DMS153 treated with DMSO at 0.1 percent for 48 hours (cell line): ENCODE measurements around the gene SNRPB2.
A peak's percentile ranks its signal among the peaks of the same experiment; 100 is the strongest.

ENCODE experiments used
- DNase-seq: peaks from one replicate; lab custom pipeline; 2025; ENCODE audit not compliant: unreplicated experiment; lab: John Stamatoyannopoulos, UW

SNRPB2 gene

DNA sequence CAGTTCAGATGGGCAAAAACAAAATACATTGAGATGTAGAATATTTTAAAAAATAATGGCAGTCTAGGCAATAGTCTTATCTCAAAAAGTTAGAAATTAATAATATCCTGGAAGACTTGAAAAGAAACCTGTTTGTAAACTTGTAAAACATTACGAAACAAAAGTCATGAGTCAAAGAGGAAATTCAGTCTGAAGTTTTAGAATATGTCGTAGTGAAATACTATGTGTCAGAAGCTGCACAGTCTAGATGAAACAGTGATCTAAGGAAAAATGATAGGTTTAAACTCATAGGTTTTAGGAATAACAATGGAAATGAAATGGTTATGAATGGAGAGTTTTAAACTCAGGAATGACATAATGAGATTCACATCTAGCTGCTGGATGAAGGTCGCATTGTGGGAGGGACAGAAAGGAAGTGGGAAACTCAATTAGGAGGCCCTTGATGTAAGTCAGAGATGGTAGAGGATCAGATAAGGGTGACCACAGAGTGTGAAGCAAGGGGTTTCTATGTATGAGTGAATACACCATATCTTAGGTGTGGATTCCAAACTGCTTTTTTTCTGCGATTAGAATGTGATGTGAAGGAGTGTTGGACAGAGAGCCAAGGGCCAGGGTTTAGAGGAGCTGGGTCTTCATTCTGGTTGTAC lies 2.8 kb downstream of the SNRPB2 start:
- DNase-seq, result no peak

DNA sequence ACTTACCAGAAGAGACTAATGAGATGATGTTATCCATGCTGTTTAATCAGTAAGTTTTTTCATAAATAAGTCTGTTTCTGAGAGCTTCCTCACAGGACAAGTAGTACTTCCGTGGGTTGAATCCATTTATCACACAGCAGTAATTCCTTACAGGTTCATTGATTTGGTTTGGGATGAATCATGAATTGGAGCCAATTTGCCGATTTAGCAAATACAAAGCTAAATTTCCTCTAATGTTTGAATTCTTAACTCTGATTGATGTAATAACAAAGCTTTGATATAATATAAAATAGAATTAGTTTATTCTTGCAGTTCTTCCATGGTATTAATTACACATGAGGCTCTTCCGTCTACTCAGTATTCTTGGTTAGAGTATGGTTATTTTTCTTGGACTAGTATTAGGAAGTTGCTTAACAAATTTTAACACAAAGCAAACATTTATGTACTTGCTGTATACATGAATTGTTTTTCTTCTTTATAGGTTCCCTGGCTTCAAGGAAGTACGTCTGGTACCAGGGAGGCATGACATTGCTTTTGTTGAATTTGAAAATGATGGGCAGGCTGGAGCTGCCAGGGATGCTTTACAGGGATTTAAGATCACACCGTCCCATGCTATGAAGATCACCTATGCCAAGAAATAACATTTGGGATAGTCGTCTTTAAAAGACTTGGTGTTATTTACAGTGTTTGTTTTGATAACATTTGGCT lies 10.7 kb downstream of the SNRPB2 start:
- no peak for DNase-seq

DNA sequence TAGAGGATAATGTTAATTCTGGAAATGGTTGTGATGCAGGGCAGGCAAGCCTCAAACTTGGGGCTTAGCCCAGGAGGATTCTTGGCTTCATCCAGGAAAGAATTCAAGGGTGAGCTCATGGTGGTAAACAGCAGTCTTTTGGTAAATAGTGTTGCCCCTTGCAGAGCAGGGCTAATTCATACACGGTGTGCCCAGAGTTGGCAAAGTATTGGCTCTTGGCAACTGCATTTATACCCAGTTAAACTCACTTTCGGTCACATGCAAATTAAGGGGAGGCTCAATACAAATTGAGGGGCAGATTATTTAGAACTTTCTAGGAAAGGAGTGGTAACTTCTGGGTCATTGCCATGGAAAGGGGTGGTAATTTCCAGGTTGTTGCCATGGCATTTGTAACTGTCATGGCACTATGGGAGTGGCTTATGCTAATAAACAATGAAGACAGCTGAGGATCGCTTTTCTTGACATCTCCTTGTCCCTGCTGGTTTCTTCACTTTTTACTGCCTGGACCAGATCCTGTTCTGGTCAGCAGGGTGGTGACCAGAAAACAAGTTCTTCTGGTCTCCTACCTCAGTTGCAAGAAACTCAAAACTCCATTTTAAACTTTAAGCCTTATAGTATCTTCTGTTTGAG lies 14.5 kb downstream of the SNRPB2 start:
- no peak for DNase-seq

DNA sequence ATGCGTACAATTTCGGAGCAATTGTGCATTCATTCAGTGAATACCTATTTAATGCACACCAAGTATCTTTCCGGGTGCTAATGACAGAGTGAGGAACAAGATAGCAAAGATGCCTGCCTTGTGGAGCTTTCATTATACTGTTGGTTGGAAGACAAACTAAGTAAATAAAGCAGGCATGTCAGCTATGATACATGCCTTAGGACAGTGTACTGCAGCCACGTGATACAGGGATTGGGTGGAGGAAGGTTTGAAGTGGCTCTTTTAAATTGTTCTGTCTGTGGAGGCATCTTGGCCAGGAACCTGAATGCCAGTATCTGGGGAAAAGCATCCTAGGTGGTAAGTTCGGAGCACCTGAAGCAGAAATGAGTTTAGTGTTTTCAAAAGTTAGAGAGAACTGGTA lies 15.4 kb downstream of the SNRPB2 start:
- DNase-seq, result no peak

DNA sequence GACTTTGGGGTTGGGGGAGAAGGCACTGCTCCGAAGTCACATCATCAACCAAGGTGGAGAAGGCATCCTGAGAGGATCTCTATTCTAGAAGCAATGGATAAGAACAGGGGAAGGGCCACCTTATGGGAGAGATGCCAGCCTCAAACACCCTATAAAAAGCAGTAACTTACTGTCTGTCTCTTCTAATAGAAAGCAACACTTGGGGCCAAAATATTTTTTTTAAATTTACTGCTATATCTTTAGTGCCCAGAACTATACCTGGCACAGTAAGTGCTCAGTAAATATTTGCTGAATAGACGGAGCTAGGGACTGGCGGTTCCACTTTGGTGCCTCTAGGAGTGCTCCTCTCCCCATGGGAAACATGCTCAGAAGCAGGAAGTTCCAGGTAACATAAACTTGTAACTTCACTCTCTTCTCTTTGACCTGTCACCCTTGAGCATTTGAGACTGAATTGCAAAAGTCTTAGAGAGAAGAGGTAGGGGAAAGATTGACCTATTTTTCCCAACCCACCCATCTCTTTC lies 17.5 kb downstream of the SNRPB2 start:
- DNase-seq, result no peak

DNA sequence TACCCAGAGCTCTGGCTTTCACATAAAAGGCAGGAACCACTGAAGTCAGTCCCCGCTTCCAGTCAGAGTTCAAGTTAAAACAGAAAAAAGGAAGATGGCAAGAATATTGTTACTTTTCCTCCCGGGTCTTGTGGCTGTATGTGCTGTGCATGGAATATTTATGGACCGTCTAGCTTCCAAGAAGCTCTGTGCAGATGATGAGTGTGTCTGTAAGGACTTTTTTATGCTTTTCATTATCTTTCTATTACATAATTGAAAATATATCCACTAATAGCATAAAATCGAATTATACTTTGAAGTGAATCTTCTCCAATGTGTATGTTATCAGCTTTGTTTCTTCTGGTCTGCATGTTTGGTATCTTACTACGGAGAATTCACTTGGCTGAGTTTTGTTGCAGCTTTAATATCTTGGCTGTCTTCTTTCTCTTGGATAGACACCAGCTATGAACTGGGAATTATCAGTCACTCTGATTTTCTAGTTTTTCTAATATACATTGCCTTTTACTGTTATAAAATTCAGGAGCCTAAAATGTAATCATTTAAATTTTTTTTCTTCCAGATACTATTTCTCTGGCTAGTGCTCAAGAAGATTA lies 18.6 kb downstream of the SNRPB2 start, which contains the start of gene OTOR:
OTOR (plus strand) TSS at position 51 of the 593 bp plus-strand sequence; CDS start at position 95, 44 bp downstream.
- no peak for DNase-seq

DNA sequence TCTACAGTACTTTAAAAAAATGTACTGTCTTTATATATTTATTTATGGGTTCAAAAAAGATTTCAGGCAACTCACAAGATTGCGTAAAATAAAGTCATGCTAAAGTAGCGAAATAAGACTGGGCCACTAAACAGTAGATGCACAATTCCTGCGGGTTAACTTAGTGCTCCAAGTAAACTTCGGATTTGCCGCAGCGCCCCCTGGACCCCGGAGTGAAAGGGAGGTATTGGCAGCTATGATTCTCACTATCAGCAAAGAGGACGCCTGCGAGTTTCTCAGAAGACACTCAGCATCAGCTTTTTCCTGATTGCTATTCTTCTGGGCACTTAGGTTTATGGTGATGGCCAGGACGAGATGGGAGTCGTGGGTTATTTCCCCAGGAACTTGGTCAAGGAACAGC lies 19.7 kb downstream of the SNRPB2 start:
- no peak for DNase-seq

DNA sequence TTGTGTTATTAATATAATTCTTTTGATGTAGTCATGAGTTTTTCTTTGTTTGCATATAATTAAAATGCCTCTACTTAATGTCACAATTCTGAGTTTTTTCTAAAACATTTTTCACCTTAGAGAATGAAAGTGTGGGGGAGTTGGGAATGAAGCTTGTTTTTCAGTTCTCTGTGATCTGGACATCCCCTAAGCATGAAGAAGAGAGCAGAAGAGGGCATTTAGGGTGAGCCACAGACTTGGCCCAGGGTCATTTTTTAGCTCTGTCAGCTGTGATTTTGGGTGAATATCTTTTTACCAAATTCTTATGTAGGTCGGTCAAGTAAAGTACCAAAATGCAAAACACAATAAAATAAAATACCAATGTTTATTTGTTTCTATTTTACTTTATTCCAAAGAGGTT lies 22.3 kb downstream of the SNRPB2 start:
- no peak for DNase-seq

DNA sequence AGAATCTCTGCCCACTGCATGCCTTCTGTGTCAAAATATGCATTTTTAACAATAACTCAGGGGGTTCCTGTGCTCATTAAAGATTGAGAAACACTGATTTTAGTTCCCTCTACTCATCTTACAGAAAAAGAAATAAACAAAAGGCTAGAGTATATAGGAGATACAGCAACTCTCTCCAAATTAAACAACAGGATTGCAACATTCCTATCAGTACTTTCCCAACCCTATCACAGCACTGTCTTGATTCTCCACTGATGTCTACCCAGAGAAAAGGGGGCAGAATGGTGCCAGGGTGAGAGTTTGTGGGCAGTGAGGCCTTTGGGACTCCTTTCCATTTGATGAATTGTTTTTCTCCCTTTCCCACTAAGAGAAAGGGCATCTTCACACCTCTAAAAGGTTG lies 23.1 kb downstream of the SNRPB2 start:
- no peak for DNase-seq

DNA sequence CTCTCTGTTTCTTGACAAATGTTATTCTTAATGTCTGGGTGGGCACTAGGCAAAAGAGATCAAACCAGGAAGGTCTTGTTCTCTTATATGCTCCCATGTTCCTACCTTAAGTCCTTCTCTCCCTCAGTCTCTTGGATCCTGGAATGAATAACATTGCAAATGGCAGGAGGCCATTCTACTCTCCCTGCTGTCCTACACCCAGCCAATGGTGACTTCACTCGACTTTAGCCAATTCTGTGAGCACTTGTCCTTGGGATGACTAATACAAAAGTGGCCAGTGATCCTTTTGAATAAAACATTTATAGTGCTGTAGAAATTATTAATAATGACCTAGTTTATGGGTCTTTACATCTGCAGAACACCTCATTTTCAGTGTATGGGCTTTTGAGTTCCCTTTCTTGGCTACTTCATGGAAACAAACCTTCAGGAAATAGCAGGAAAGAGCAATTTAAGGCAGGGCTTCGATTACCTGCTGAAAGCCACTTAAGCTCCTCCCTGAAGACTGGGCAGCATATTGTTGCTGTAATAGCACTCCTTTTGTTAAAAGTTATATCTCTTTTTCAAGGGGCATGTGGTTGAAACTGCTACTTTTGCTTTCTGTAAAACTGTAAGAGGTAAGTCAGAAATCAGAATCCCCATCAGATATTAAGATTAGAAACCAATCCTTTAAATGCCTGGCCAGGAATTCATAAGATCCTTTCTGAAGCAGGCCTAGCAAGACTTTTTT lies 28.8 kb downstream of the SNRPB2 start:
- no peak for DNase-seq

DNA sequence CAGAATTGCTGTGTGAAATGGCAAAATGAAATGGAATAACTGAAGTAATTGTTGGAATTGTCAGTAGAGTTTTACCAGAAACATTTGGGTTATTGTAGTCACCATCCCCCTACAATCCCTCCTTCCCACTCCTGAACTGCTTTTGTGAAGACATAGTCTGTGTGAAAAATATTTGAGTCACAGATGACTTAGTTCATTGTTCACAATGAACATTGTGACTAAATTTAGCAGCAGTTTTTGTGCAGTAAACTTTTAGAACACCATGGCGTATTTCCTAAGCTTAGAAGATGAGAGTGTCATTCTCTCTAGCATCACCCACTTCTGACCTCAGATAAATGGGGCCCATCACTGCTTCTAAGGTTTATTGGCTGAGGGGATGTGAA lies 29.3 kb downstream of the SNRPB2 start:
- DNase-seq, result no peak

DNA sequence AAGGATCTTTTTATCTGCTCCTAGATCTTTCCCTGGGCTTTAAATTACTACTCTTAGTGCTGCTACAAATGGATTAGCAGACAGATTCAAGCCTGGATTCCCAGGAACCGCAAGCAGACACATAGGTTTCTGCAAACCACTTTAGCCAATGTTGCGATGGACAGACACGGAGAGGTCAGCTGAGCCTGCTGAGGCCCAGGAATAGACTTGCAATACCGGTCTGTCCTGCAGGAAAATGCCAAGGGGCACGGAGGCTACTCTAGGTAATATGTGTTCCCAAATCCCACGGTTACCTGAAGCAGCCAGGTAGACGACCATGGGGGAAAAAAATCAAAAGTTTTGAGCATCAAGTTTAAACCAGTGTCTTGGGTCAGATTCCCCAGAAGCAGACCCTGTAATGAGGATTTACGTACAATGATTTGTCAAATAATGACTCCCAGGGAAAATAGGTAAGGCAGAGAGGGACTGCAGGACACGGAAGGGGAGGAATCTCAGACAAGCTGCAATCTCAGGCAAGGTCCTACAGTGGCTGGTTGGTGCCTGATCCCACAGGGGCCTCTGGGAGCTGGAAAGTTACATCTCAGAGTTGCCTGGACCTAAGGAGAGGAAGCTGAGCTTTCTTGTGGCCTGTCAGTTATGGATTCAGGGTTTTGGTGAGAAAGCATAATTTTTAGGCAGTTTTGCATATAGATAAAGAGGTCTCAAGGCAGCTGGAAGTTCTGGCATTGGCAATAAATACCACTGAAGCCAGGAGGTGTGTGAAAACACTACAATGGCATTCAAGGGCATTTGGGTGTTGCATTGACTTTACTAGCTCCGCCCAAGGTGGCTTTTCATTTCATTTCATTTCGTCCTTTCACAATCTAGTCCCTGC lies 30.8 kb downstream of the SNRPB2 start:
- DNase-seq, result no peak

DNA sequence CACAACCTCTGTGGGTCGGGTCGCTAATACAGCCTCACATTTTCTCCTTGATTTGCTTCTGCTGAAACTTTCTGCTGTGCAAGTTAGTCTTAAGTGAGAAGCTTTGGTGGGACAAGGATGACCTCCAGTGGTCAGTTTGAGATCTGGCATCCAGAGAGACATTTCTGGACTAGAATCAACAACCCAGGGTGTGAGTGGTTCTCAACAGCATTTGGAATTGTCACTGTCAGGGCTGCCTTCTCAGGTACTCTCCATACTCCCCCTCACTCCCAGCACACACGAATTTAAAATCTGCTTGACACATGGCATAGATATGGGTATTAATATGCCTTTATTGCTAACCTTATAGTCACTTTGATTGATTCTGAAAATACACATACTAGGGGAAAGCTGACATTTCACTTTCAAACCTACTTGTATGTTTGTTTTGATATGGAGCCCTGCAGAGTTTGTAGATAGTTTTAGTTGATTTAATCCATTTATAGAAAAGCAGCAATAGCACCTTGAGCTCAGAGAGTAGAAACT lies 31.5 kb downstream of the SNRPB2 start:
- peak; percentile 30 for DNase-seq

DNA sequence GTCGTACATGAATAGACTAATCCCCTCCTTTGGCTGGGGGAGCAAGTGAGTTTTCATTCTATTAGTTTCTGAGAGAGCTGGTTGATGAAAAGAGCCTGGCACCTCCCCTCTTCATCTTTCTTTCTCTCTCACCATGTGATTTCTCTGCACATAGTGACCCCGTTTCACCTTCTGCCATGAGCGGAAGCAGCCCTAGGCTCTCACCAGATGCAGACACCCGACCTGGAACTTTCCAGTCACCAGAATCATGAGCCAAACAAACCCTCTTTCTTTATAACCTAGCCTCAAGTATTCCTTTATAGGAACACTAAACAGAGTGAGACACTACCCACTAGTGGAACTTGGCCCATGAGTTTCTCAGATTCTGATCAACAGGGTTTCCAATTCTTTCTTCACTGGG lies 34.7 kb downstream of the SNRPB2 start:
- DNase-seq, result no peak

DNA sequence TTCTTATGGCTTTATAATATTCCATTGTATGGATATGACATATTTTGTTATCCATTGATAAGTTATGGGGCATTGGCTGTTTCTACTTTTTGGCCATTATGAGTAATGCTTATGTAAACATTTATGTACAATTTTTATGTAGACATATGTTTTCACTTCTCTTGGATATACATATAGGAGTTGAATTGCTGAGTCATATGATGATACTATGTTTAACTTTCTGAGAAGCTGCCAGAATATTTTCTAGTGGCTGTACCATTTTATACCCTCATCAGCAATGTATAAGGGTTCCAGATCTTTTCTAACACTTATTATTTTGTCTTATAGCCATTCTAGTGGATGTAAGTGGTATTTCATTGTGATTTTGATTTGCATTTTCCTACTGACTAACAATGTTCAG lies 41.4 kb downstream of the SNRPB2 start:
- DNase-seq, result no peak

DNA sequence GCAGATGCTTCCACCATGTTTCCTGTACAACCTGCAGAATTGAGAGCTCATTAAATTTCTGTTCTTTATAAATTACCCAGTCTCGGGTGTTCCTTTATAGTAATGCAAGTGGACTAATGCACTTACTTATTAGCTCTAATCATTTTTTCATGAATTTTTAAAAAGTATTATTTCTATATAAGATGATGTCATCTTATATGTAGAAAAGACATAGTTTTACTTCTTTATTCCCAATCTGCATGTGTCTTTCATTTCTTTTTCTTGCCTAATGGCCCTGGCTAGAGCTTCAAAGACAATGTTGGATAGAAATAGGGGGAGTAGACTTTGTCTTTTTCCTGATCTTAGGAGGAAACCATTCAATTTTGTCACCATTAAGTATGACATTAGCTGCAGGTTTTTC lies 46.1 kb downstream of the SNRPB2 start:
- DNase-seq, result no peak

DNA sequence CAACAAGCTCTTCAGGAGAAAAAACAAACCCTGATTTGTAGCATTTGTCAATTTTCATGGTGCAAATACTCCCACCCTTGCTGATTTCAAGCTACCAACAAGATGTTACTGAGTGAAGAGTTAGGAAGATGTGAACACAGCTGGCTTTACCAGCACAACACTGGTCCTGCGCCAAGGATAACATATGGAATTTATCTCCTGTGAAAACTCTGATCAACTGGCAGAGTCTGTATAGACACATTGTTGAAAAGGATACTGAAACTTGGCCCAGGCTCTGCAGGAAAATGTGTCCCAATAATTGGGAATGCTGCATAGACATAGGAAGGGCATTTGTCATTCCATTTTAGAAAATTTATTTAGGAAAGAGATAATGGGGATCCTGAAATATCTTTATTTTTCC lies 47.3 kb downstream of the SNRPB2 start:
- DNase-seq, result no peak

DNA sequence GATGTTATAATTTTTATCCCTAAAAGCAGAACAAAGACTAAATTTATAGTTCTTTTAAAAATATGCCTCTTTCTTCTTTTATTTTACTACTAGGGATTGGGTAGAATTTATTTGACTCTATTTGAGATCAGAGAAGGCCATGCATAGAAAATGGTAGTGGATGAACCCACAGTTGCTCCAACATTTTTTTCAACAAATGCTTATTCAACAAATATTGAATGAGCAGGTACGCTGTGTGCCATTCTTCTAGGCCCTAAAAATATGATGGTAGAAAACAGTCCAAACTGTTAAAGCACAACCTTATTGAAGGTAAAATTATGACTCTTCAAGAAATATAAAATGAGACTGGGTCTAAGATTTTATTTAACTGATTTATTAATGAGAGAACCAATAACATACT lies 48.3 kb downstream of the SNRPB2 start:
- DNase-seq, result no peak

DNA sequence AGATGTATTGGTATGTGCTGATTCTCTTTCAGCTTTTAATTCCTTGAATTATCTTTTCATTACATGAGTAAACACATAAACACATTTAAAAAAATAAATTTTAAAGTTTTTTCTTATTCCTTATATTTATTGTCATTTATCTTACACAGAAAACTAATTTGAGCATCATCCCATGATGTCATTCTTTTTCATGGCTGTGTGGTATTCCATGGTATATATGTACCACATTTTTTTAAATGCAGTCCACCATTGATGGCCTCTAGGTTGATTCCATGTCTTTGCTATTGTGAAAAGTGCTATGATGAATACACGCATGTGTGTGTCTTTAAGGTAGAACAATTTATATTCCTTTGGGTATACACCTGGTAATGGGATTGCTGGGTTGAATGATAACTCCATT lies 51.7 kb downstream of the SNRPB2 start:
- no peak for DNase-seq

DNA sequence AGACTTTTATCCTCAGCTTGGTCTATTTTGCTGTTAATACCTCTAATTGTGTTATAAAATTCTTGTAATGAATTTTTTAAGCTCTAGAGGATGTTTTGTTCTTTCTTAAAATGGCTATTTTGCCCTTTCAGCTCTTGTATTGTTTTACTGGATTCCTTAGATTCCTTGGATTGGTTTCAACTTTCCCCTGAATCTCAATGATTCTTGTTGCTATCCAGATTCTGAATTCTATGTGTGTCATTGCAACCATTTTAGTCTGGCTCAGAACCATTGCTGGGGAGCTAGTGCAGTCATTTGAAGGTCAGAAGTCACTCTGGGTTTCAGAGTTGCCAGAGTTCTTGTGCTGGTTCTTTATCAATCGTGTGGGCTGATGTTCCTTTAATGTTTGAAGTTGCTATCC lies 55.4 kb downstream of the SNRPB2 start:
- no peak for DNase-seq
